PC-9 (cell line): Measurements from ENCODE around the gene GRB2.
"Not testable (repeated sequence)": the region's sequence is repeated elsewhere in the genome, so short reads cannot be mapped to it uniquely, and the experiment has no call there.

Experiments used
- CTCF ChIP-seq: fragments of 200-600 bp; sonication (generic); conservative IDR thresholded peaks from 2 replicates; pipeline ENCODE4 v1.6.1; 2017; ENCODE audit warnings: mixed run types, antibody characterized with exemption, mild to moderate bottlenecking, moderate library complexity
- EZH2 ChIP-seq: fragments of 200-600 bp; sonication (generic); IDR thresholded peaks from 2 replicates; pipeline ENCODE4 v1.8.0; 2017; ENCODE audit warnings: antibody characterized with exemption, low read depth

GRCh38 chr17:75437404-75437803, 31.9 kb upstream of the GRB2 start:
- not testable (repeated sequence) for TF ChIP-seq EZH2, CTCF
